Stimulated activated naive CD8-positive, alpha-beta T cell treated with anti-CD3 and anti-CD28 coated beads, Interleukin-15, Interleukin-2, amounts not matched to agents 100 ng/mL and 50 ng/mL, for 24 hours (primary cell): ENCODE measurements around the gene APMAP.

Experiments
- H3K27ac Mint-ChIP-seq: one replicate; pipeline ENCODE4 v1.8.0; 2021; ENCODE audit warnings: mild to moderate bottlenecking, mixed read lengths
- H3K27me3 Mint-ChIP-seq: one replicate; pipeline ENCODE4 v1.8.0; 2021; ENCODE audit warnings: mixed read lengths
- H3K36me3 Mint-ChIP-seq: one replicate; pipeline ENCODE4 v1.8.0; 2021; ENCODE audit warnings: low read depth, mixed read lengths
- H3K4me1 Mint-ChIP-seq: one replicate; pipeline ENCODE4 v1.8.0; 2021; ENCODE audit warnings: low read depth, mixed read lengths
- H3K4me3 Mint-ChIP-seq: one replicate; pipeline ENCODE4 v1.8.0; 2021; ENCODE audit warnings: mild to moderate bottlenecking, mixed read lengths
- H3K9me3 Mint-ChIP-seq: one replicate; pipeline ENCODE4 v1.8.0; 2021; ENCODE audit warnings: mixed read lengths

APMAP gene

GRCh38 chr20:24977797-24978196 lies 14.8 kb downstream of the APMAP start:
- Mint-ChIP-seq H3K4me3 (no peak overlapping the region), H3K4me1 (peaks cover 30% of the 10 kb centered on the region), H3K27ac (no peak overlapping the region), H3K27me3 (no peaks in the 10 kb centered on the region), H3K9me3 (peaks cover 14% of the 10 kb centered on the region), H3K36me3 (peaks cover 86% of the 10 kb centered on the region)

- H3K4me3 Mint-ChIP-seq, result no peak overlapping the region
- H3K36me3 Mint-ChIP-seq, result peaks cover 85% of the 10 kb centered on the region
- peaks cover 14% of the 10 kb centered on the region for H3K9me3 Mint-ChIP-seq
- no peaks in the 10 kb centered on the region for H3K27me3 Mint-ChIP-seq
- H3K4me1 Mint-ChIP-seq, result peaks cover 27% of the 10 kb centered on the region
- no peak overlapping the region for H3K27ac Mint-ChIP-seq
These were observed 15.2 kb downstream of the APMAP start for GRCh38 chr20:24977336-24977735.

- no peaks in the 10 kb centered on the region for H3K27me3 Mint-ChIP-seq
- H3K4me3 Mint-ChIP-seq, result no peak overlapping the region
- H3K36me3 Mint-ChIP-seq, result peaks cover 74% of the 10 kb centered on the region
- no peak overlapping the region for H3K27ac Mint-ChIP-seq
- H3K9me3 Mint-ChIP-seq, result peaks cover 10% of the 10 kb centered on the region
- peaks cover under 1% of the 10 kb centered on the region for H3K4me1 Mint-ChIP-seq
These were observed 20.2 kb downstream of the APMAP start for GRCh38 chr20:24972341-24972740.

DNA sequence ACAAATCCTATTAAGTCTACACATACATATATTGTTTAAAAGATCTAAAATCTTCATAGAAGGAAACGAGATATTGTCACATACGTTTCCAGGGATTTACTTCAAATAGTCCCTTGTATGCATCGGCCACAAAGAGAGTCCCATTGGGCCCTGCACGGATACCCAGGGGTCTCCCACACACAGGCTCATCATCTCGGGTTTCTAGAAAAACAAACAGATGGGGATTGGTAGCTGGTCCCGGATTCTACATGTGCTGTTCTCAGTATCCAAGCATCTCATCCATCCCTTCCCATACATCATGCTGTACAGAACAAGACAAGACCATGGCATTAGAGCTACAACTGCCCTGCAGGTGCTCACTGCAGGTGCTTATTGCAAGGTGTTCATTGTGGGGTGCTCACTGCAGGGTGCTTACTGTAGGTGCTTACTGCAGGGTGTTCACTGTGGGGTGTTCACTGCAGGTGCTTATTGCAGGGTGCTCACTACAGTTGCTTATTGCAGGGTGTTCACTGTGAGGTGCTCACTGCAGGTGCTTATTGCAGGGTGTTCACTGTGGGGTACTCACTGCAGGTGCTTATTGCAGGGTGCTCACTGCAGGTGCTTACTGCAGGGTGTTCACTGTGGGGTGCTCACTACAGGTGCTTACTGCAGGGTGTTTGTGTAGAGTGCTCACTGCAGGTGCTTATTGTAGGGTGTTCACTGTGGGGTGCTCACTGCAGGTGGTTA lies 21.0 kb downstream of the APMAP start:
- peaks cover 72% of the 10 kb centered on the region for H3K36me3 Mint-ChIP-seq
- H3K27ac Mint-ChIP-seq, result no peak overlapping the region
- no peak overlapping the region for H3K4me3 Mint-ChIP-seq
- H3K27me3 Mint-ChIP-seq, result no peaks in the 10 kb centered on the region
- H3K9me3 Mint-ChIP-seq, result peaks cover 5% of the 10 kb centered on the region
- H3K4me1 Mint-ChIP-seq, result no peaks in the 10 kb centered on the region

GRCh38 chr20:24970754-24971153 lies 21.8 kb downstream of the APMAP start:
- Mint-ChIP-seq H3K4me3 (no peak overlapping the region), H3K27ac (no peak overlapping the region), H3K27me3 (no peaks in the 10 kb centered on the region), H3K4me1 (peaks cover 3% of the 10 kb centered on the region), H3K36me3 (peaks cover 72% of the 10 kb centered on the region), H3K9me3 (no peaks in the 10 kb centered on the region)

- no peak overlapping the region for H3K4me3 Mint-ChIP-seq
- peaks cover 9% of the 10 kb centered on the region for H3K4me1 Mint-ChIP-seq
- no peak overlapping the region for H3K27ac Mint-ChIP-seq
- H3K27me3 Mint-ChIP-seq, result no peaks in the 10 kb centered on the region
- no peaks in the 10 kb centered on the region for H3K9me3 Mint-ChIP-seq
- peaks cover 69% of the 10 kb centered on the region for H3K36me3 Mint-ChIP-seq
These were observed 22.5 kb downstream of the APMAP start for GRCh38 chr20:24970030-24970553.

DNA sequence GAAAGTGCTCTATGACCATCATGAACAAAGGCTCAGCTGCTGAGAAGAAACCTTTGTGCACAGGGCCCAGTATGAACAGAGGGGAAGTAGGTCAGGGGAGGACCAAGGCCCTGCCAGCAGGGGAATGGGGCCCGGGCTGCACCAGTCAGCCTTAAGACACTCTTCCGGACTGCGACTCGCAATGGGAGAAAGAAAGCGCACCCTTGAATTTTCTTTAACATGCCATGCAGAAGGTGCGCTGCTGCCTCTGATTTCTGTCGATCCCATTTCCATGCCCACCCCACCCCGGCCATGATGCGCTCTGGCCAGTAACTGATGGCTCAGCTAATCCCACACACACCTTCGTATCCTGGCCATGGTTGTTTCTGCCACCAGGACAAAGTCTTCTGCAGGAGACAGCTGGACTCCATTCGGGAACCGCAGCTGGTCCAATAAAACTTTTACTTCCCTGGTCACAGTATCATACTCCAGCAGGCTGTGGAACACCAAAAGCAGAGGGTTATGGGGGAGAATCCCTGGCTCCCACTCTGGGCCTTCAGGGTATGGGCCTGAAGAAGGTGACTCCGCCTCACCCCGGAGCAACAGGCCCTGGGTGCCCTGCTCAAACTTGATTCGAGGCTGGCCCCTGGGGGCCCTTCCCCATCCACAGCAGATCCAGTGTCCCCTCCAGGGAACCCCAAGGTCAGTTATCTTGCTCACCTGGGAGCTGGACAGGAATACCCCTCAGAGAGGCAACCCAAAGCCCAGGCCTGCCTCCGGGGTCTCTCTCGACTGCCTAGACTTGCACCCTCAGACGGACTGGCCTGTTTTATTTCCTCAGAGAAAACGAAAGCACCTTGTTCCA lies 23.1 kb downstream of the APMAP start:
- Mint-ChIP-seq H3K36me3 (peaks cover 76% of the 10 kb centered on the region), H3K27ac (no peak overlapping the region), H3K27me3 (no peaks in the 10 kb centered on the region), H3K4me1 (peaks cover 16% of the 10 kb centered on the region), H3K9me3 (no peaks in the 10 kb centered on the region), H3K4me3 (no peak overlapping the region)

DNA sequence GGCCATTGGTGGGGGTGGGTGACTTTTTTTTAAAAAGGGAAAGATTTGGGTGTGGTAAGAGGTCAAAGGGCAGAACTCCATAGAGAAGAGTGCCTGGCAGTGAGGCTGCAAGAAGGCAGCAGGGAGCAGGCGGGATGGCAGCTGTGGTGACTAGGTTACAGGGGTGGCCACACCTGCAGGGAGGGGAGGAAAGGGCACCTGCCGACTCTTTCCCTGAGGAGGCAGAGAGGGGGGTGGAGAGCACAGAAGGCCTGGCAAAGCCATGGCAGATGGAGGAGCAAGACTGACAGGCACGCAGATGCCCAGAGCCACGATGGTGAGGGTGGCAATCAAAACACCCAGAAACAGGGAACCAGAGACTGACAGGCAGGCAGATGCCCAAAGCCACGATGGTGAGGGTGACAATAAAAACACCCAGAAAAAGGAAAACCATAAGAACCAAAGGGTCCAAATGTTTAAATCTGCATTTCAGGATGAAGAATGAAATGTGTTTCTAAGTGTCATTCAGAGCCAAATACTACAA lies 24.2 kb downstream of the APMAP start:
- H3K4me3 Mint-ChIP-seq, result no peak overlapping the region
- H3K4me1 Mint-ChIP-seq, result peaks cover 22% of the 10 kb centered on the region
- H3K36me3 Mint-ChIP-seq, result peaks cover 79% of the 10 kb centered on the region
- no peaks in the 10 kb centered on the region for H3K9me3 Mint-ChIP-seq
- H3K27me3 Mint-ChIP-seq, result no peaks in the 10 kb centered on the region
- H3K27ac Mint-ChIP-seq, result peak overlapping the region; percentile 77

DNA sequence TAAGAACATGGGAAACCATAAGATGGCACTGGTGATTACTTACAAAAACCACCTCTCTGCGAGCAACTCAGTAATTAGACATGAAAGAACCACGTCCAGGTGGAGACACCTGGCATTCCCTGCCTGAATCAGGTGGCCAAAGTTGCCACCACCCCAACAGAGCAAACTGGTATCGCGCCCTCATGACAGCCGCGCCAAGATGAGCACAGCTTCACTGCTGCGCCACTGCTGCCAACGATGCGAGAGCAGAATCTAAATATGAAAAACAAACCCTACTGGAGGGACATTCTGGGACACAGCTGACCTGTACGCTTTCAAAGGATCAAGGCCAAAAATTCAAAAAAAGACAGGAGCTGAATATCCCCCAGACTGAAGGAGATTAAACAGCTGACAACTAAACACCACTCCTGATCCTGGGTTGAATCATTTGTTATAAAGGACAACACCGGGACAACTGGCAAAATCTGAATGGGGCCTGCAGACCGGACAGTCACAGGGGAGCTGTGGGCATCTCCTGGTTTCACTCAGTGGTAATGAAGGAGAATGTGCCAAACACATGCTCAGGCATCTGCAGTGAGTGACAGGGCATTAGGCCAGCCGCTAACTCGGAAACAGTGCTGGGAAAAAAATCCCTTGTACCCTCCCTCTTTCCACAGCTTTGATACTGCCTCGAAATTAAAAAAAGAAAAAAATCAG lies 26.1 kb downstream of the APMAP start:
- no peak overlapping the region for H3K27ac Mint-ChIP-seq
- H3K36me3 Mint-ChIP-seq, result peaks cover 87% of the 10 kb centered on the region
- H3K4me1 Mint-ChIP-seq, result peaks cover 28% of the 10 kb centered on the region
- H3K9me3 Mint-ChIP-seq, result no peaks in the 10 kb centered on the region
- no peaks in the 10 kb centered on the region for H3K27me3 Mint-ChIP-seq
- no peak overlapping the region for H3K4me3 Mint-ChIP-seq

DNA sequence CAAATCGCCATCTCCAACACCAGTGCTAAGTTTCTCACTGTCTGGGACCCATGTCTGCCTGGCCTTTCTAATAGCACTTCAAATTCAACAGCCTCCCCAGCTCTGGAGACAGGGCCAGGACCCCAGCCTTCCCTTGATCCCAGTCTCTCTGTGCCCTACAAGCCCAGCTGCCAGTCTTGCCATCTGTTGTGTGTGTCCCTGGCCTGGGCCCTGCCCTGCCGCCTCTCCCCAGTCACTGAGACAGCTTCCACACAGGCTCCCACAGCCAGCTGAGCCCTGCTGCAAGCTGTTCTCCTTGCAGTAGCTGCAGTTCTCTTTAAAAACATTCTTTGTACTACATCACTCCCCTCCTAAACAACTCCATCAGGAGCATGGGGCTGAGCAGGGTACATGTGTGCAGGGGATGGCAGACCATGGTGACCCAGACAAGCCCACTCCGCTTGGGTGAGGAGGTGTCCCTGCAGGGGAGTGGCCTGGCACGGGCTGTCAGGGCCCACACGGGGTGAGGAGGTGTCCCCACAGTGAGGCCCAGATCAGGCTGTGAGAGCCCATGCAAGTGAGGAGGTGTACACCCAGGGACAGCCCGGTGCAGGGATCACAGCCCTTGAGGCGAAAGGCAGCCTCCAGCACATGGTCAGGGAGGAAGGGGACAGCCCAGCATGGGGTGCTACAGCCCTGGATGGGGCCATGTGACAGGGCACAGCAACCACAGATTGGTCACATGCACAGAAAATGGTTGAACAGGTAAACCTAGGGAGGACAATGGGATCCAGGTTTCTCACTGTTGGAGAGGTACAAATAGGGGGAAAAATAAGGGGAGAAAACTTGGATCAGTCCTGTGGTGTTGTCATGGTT lies 27.3 kb downstream of the APMAP start:
- Mint-ChIP-seq H3K27me3 (no peaks in the 10 kb centered on the region), H3K36me3 (peaks cover 85% of the 10 kb centered on the region), H3K4me3 (no peak overlapping the region), H3K4me1 (peaks cover 39% of the 10 kb centered on the region), H3K9me3 (no peaks in the 10 kb centered on the region), H3K27ac (peak overlapping the region; percentile 86)

DNA sequence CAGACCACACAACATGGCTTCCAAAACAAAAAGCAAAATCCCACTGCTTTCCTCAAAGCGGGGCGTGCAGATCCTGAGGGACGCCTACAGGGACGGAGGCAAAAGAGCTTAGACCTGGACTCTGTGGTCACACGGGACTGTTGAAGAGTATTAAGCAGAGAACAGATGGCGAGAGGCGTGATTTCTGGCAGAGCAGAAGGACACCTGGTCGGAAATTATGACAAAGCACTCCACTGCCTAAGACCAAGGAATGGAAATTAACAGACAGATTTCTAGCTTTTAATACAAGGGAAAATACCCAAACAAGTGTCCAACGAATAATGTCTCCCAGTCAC lies 28.1 kb downstream of the APMAP start:
- Mint-ChIP-seq H3K4me1 (peaks cover 39% of the 10 kb centered on the region), H3K36me3 (peaks cover 80% of the 10 kb centered on the region), H3K27me3 (no peaks in the 10 kb centered on the region), H3K27ac (peak overlapping the region; percentile 86), H3K9me3 (no peaks in the 10 kb centered on the region), H3K4me3 (peak overlapping the region; percentile 10)

GRCh38 chr20:24963672-24964505 lies 28.7 kb downstream of the APMAP start:
- peak overlapping the region; percentile 86 for H3K27ac Mint-ChIP-seq
- H3K4me3 Mint-ChIP-seq, result peak overlapping the region; percentile 10
- peaks cover 39% of the 10 kb centered on the region for H3K4me1 Mint-ChIP-seq
- no peaks in the 10 kb centered on the region for H3K27me3 Mint-ChIP-seq
- H3K36me3 Mint-ChIP-seq, result peaks cover 78% of the 10 kb centered on the region
- no peaks in the 10 kb centered on the region for H3K9me3 Mint-ChIP-seq

DNA sequence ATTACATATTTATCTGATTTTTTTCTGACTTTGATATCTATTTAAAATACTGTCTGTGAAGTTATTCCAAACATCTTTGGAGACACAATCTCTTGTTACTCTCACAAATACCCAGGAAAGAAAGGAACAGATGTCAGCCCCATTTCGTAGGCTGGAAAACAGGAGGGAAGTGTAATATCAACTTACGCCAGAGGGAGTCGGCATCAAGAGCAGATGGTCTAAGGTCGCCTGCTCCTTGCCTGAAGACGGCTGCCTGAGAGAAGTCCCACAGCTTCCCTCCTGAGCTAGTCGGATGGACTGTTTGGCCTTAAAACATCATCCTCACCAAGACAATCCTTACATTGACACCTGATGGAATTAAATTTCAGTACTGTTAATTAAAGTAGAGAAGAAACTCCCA lies 30.0 kb downstream of the APMAP start:
- Mint-ChIP-seq H3K36me3 (peaks cover 73% of the 10 kb centered on the region), H3K4me1 (peaks cover 41% of the 10 kb centered on the region), H3K27ac (peak overlapping the region; percentile 54), H3K4me3 (no peak overlapping the region), H3K27me3 (no peaks in the 10 kb centered on the region), H3K9me3 (no peaks in the 10 kb centered on the region)
